HG03457 (cell line): ENCODE results near the gene ANKS1B.

ENCODE experiments used
- ATAC-seq: cut with Tn5 transposase; IDR thresholded peaks from one replicate; pipeline ENCODE4 v1.9.1; 2021; ENCODE audit warnings: moderate number of reproducible peaks; ENCODE audit not compliant: unreplicated experiment

Gene ANKS1B

GRCh38 chr12:99966429-99966828, 18.3 kb downstream of the ANKS1B start:
- no peak for ATAC-seq

GRCh38 chr12:99960311-99960710, 24.4 kb downstream of the ANKS1B start:
- no peak for ATAC-seq

- no peak for ATAC-seq
Measured at GRCh38 chr12:99959549-99960170, 25.1 kb downstream of the ANKS1B start.

- no peak for ATAC-seq
Measured at GRCh38 chr12:99957866-99958466, 26.8 kb downstream of the ANKS1B start.

GRCh38 chr12:99954724-99955123, 30.0 kb downstream of the ANKS1B start:
- ATAC-seq, result no peak

- no peak for ATAC-seq
Measured at GRCh38 chr12:99948370-99948769, 36.4 kb downstream of the ANKS1B start.

GRCh38 chr12:99946131-99946530, 38.6 kb downstream of the ANKS1B start:
- no peak for ATAC-seq

DNA sequence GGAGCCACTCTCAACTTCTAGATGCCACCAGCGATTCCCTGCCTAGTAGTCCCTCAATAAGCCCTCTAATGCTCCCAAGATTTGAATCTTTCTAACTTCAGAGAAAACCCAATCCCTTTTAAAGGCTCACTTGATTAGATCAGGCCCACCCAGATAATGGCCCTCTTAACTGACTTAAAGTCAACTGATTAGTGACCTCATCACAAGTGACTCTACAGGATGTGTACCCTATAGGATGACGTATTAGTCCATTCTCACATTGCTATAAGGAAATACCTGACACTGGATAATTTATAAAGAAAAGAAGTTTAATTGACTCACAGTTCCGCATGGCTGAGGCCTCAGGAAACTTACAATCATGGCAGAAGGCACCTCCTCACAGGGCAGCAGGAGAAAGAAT, 49.1 kb downstream of the ANKS1B start:
- no peak for ATAC-seq

DNA sequence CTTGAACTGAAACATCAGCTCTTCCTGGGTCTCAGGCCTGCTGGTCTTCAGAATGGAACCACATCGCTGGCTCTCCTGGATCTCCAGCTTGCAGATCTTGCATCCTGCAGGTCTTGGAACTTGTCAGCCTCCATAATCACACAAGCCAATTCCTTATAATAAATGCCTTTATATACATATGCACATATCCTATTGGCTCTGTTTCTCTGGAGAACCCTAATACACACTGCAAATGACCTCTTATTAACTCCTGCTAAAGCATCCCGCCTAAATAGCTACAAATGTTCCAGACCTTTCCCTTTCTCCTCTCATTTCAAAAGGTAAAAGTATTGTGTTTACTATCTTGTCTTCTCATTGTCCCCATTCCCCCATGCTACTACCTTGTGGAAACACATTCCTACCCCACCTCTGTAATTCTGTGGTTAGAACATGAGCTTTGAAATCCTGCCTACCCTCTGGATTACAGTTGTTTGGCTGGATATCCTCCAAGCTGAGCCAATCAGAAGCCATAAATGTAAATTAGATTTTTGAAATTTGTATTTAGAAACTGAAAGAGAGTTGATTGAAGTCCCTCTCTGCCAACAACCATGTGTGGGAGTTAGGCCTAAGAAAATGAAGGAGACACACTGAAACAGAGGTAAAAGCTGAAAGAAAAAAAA, 58.1 kb downstream of the ANKS1B start:
- ATAC-seq, result no peak

DNA sequence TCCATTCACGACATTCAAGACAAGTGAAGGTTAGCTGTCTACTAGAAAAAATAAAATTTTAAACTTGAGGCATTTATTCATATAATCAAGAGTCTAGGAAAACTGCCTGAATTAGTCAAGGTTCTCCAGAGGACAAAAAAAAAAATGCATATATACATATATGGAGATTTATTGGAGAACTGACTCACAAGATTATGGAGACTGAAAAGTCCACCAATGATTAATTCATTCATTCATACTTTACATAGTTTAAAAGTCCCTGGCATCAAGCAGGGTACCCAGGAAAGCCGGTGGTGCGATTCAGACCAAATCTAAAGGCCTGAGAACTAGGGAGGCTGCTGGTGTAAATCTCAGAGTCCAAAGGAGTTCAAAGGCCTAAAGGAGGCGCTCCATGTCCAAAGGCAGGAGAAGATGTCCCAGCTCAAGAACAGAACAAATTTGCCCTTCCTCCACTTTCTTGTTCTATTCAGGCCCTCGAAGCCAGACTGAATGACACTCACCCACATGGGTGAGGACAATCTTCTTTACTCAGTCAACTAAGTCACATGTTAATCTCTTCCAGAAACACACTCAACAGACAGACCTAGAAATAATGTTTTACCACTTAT, 64.3 kb downstream of the ANKS1B start:
- no peak for ATAC-seq

DNA sequence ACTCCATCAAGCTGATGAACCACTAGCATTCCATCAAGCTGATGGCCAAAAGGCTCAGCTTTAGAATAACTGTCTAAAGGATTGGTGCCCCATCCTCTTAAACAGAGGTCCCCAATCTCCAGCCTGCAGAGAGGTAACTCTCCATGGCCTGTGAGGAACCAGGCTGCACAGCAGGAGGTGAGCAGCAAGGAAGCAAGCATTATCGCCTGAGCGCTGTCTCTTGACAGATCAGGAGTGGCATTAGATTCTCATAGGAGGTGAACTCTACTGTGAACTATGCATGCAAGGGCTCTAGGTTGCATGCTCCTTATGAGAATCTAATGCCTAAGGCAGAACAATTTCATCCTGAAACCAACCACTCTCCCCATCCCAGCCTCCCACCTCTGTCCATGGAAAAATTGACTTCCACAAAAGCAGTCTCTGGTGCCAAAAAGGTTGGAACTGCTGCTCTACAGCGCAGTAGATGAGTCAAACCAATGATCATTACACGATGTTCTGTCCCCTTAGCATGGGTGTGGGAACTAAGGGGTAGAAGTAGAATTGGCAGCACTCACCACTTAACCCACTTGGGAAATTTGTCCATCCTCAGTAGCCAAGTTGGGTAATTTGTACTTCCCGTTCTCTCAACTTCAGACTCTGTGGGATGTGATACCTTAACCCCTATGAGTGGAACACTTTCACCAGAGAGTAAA, 66.9 kb downstream of the ANKS1B start:
- ATAC-seq, result no peak

DNA sequence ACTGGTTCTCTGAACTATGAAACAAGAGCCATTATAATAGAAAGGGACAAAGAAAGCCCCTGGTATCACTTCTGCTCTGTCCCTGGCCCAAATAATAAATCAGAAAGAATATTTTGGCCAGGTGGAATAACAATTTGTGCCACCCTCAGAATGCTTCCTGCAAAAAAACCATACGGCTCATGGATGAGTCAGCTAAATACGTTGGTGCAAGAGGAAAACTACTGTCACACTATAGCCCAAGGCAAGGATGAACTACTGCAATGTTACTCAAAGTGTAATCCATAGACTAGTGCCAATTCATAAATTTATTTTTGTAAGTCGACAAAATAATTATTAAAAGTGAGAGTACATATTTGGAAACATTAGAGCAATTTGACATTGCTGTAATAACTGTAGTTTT, 68.2 kb downstream of the ANKS1B start:
- ATAC-seq, result no peak

DNA sequence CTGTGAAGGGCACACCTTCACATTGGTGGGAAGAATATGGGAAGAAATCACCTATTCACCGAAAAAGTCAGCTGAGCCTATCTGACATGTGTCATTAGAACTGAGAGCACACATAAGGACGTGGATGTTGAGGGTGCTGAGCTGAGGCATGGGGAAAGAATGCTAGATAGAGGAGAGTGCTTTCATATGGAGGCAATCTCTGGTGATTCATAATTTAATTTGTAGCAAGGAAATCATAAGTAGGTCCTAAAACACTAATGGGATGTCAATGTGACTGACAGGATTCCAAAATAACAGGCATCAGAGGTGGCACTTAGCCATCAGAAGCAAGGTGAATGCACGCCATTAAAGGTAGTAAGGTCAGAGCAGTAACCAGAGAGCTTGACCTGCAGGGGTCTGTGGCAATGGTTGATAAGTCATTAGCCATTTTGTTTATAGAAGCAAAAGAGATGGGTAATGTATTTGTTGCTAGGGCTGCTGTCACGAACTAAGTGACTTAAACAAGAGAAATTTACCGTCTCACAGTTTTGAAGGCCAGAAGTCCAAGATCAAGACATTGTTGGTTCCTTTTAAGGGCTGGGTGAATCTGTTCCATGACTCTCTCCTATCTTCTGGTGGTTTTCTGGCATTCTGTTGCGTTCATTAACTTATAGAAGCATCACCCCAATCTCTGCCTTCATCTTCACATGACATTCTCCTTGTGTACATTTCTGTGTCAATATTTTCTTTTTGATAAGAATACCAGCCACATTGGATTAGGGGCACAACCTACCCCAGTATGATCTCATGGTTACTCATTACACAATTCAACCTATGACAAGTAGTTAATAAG, 69.3 kb downstream of the ANKS1B start:
- ATAC-seq, result no peak

- ATAC-seq, result no peak
Measured at GRCh38 chr12:99914206-99914605, 70.5 kb downstream of the ANKS1B start.

GRCh38 chr12:99911967-99912366, 72.8 kb downstream of the ANKS1B start:
- ATAC-seq, result peak; percentile 87

- ATAC-seq, result no peak
Measured at GRCh38 chr12:99911081-99911480, 73.7 kb downstream of the ANKS1B start.

DNA sequence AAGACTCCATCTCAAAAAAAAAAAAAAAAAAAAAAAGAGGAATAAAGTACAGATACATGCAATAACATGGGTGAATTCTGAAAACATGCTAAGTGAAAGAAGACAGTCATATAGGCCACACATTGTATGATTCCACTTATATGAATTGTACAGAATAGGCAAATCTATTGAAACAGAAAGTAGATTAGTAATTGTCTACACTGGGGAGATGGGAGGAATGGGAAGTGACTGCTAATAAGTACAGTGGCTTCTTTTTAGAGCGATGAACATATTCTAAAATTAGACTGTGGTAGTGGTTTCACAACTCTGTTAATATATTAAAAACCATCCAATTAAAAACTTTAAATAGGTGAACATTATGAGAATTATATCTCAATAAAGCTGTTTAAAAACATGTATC, 74.4 kb downstream of the ANKS1B start:
- ATAC-seq, result peak; percentile 44

GRCh38 chr12:99906786-99907579, 77.8 kb downstream of the ANKS1B start:
- ATAC-seq, result no peak

DNA sequence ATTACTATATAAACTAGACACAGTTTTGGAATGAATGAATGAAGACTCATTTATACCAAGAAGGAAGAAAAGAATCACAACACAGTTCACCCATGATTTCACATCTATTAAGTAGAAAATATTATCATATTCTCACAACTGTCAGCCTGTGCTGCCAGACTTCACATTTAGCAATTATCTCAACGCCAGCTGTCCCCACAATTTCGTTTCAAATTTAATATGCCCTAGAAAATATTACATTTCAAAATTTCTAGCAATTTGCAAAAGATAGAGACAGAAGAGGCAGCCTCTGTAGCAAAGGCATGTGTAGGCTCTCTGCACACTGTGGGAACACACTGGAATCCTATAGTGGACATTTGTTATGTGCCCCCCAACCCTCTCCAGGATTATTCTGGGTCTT, 83.6 kb downstream of the ANKS1B start:
- no peak for ATAC-seq

- ATAC-seq, result no peak
Measured at GRCh38 chr12:99898645-99899044, 86.1 kb downstream of the ANKS1B start.
